AG10803 (cell line): ENCODE measurements around the gene PARS2.

Source experiments
- DNase-seq: peaks from one replicate; pipeline ENCODE4 v3.0.0; 2010; ENCODE audit warnings: low read depth
- H3K4me3 ChIP-seq: 2 replicates; pipeline ENCODE4 v1.5.1; 2011; ENCODE audit warnings: mild to moderate bottlenecking, low read length, control low read depth
- TF ChIP-seq, protein P1 (sequence below): conservative IDR thresholded peaks from 2 replicates; pipeline ENCODE4 v1.5.1; 2011; ENCODE audit warnings: mild to moderate bottlenecking, low read length, control low read depth, inconsistent platforms

The PARS2 gene

DNA sequence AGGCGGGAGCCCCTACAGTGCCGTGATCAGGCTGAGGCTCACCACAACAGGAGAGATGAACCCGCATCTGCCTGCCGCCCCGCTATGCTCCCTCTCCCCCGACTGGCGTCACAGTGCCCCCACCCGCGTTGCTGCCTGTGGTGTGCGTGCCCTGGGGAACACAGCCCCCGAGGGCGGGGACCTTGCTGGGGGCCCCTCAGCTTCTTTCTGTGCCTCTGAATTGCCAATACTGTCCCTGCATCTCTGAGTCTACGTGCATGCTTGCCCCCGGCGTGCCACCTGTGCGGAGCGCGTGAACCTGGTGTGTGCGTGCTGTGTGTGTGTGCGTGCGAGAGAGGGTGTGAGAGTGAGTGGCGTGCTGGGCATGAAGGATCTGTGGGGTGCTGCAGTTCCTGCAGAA is 10.3 kb downstream of the PARS2 start:
- TF ChIP-seq, protein P1, sequence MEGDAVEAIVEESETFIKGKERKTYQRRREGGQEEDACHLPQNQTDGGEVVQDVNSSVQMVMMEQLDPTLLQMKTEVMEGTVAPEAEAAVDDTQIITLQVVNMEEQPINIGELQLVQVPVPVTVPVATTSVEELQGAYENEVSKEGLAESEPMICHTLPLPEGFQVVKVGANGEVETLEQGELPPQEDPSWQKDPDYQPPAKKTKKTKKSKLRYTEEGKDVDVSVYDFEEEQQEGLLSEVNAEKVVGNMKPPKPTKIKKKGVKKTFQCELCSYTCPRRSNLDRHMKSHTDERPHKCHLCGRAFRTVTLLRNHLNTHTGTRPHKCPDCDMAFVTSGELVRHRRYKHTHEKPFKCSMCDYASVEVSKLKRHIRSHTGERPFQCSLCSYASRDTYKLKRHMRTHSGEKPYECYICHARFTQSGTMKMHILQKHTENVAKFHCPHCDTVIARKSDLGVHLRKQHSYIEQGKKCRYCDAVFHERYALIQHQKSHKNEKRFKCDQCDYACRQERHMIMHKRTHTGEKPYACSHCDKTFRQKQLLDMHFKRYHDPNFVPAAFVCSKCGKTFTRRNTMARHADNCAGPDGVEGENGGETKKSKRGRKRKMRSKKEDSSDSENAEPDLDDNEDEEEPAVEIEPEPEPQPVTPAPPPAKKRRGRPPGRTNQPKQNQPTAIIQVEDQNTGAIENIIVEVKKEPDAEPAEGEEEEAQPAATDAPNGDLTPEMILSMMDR, result no peak
- no peak for DNase-seq
- no peak overlapping the region for H3K4me3 ChIP-seq

DNA sequence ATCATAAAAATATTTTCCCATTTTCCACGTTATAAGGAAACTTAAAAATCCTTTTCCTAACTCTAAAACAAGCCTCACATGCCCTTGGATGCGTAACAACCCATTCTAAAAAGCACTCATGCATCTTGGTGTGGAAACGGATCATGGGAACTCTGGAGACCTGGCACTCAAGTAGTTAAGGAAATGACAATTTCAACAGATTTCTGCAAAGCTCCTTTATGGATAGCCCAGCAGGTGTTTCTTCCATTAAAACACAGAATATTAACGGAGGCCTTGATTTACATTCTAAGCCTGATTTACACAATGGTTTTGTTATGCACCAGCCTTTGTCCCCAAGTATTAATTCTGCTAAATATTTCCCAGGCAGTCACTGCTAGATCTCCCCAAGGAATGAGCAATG is 12.9 kb downstream of the PARS2 start:
- TF ChIP-seq, protein P1, result no peak
- H3K4me3 ChIP-seq, result no peak overlapping the region

DNA sequence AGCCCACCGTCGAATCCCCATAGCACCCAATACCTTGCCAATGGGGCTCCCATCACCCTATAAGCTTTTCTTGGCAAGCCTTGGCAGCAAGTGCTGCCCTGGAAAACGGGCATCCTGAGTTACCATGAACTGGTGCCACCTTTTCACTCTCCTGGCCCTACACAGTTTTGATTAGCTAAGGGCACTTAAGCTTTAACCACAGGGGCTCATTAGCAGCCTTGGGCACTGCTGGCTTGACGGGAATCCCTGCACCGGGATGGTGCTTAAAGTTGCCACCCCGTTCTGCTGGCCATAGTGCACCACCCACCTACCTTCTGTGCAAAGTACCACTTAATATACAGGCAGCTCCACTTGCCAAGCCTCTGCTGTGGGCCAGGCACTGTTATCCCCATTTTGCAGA is 13.7 kb downstream of the PARS2 start:
- no peak for DNase-seq
- TF ChIP-seq, protein P1, result no peak
- H3K4me3 ChIP-seq, result no peak overlapping the region

More for the DNA sequence above, 12.9 kb downstream of the PARS2 start:
- no peak for DNase-seq

DNA sequence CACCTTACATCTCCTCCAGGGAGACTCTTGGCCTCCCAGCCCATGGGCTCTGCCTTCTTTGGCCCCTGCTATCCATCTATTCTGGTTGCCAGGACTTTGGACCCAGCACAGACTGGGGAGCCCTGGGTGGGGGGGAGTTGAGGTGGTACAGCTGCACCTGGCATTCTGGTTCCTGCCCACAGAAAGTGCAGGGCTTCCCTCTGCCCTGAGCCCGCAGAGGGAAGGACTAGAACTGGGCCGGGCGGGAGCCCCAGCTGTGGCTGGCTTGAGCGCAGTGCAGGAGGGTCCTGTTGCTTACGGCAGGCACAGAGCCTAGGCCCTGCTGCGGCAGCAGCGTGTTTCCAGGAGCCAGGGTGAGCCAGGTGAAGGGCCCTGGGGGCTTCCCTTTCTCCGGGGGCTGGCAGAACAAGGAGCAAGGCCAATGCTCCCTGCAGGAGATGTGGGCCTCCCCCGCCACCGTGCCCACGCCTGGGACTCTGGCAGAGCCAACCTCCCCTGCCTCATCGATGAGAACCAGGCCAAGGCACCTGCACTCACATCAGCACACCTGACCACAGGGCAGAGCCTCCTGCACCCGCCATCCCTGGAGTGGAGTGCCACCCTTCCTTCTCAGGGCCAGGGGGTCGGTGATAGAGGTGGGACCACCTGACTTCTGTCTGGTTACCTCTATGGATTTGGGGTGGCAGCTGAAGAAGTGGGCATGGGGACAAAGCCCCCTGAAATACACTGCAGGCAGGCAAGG is 16.1 kb downstream of the PARS2 start:
- DNase-seq, result no peak
- TF ChIP-seq, protein P1, result no peak
- H3K4me3 ChIP-seq, result no peak overlapping the region

DNA sequence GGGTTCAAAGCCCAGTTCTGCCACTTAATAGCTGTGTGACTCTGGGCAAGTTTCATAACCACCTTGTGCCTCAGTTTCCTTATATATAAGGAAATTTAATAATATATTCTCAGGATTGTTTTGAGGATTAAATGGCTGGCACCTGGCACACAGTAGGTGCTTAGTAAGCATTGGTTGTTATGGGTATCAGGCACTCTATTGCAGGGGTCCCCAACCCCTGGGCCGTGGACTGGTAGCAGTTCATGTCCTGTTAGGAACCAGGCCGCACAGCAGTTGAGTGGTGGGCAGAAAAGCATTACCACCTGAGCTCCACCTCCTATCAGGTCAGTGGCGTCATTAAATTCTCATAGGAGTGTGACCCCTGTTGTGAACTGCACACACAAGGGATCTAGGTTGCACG is 18.5 kb downstream of the PARS2 start:
- no peak overlapping the region for H3K4me3 ChIP-seq
- TF ChIP-seq, protein P1, result no peak
- no peak for DNase-seq

DNA sequence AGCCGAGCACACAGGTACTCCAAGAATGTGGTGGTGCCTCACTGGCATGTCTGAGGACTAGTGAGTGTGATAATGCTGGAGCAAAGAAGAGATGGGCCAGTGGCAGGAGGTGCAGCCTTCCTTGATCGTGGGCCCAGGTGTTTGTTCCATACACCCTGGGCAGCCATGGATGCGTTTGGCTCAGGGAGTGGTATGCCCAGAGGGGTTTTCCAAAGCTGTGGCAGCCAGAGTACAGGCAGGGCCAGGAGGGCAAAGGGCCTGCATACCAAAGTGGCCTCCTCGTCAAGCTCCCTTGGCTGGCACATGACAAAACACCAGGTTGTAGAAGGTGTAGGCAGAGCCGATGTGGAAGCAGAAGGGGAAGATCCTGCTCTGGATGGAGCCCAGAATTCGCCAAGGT is 19.0 kb downstream of the PARS2 start:
- H3K4me3 ChIP-seq, result no peak overlapping the region
- no peak for DNase-seq
- TF ChIP-seq, protein P1, result no peak

DNA sequence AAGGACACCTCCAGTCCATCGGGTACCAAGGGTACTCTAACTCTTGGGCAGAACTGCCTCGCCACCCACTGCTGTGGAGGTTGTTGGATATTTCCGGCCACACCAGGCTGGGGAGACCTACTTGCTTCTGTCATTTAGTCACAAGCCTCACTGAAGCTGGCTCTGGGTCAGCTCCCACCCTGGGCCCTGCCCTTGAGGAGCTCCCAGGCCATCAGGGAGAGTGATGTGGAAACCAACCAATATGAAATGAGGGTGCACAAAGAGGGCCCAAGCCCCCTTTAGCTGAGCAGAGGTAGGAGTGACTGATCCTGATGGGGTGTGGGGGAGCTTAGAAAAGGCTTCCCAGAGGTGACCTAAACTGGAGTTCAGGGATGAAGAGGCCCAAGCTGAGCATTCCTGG is 19.6 kb downstream of the PARS2 start:
- TF ChIP-seq, protein P1, result no peak
- no peak for DNase-seq

More for the DNA sequence above, 19.6 kb downstream of the PARS2 start:
- no peak overlapping the region for H3K4me3 ChIP-seq
